ENCODE measurements around the gene ERFL.

- TF ChIP-seq CTCF (IDR thresholded peaks at IDR 0.05) (peak; percentile 56), EZH2 (IDR thresholded peaks at IDR 0.05; ENCODE audit: borderline replicate concordance, insufficient read depth, low read depth, low read length, poor library complexity, severe bottlenecking) (no peak)
These were observed 40.4 kb downstream of the ERFL start for GRCh38 chr19:41887711-41888382.
